ENCODE results near the gene LGALS3. TPM values are rescaled to one million over a fixed set of nuclear protein-coding genes. Genes with fewer than 3 reads are reported as not detected.
A peak's percentile ranks its signal among the peaks of the same experiment; 100 is the strongest.

Gene LGALS3
- polyA plus RNA-seq, 4 donors, result 593 to 2,279 (median 1,750) TPM

- peak overlapping the region; percentile 94 to 100 (median 97) for H3K27ac ChIP-seq (ENCODE audit: low read depth in 1 of 3, low read length in 2 of 3)
- DNase-seq (peak in 1 of 2 donors; percentile 44), FAIRE-seq (no peak)
- no peak overlapping the region for H3K4me3 ChIP-seq (ENCODE audit: low read depth in 1 of 3, low read length in 3 of 3)
- H3K27me3 ChIP-seq (ENCODE audit: control insufficient read depth in 3 of 3, insufficient read depth in 3 of 3, low read length in 3 of 3), result no peaks in the 10 kb centered on the region
- H3K9me3 ChIP-seq (ENCODE audit: control insufficient read depth in 2 of 2, insufficient read depth in 1 of 2, low read depth in 1 of 2, low read length in 1 of 2), result peaks cover 0 to 9% of the 10 kb centered on the region in 2 donors
- 89 to 95% (median 93%) methylated on average over 6 of the region's 6 CpGs for WGBS, 3 donors
- H3K4me1 ChIP-seq (ENCODE audit: control insufficient read depth in 3 of 3, insufficient read depth in 2 of 3, low read depth in 1 of 3, low read length in 2 of 3), result peaks cover 7 to 62% (median 37%) of the 10 kb centered on the region in 3 donors
- no peaks in the 10 kb centered on the region for H3K36me3 ChIP-seq (ENCODE audit: control insufficient read depth in 3 of 3, insufficient read depth in 2 of 3, low read depth in 1 of 3, low read length in 3 of 3)
These were observed 24.8 kb upstream of the LGALS3 start for GRCh38 chr14:55103971-55104954.

DNA sequence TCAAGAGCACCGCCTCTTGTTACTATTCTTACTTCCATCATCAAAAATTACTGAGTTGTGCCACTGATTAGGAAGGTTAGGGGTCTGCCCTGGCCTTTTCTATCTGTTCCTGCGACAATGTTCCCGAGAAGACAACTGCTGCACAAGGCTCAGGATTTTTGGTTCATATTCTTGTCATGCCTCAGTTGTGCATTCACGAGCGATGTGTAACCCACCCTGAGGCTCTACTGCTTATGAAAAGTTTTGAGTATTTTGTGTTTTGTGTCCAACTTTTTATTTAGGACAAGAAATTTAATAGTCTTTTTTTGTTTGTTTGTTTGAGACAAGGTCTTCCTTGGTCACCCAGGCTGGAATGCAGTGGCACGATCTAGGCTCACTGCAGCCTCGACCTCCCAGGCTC lies 23.1 kb upstream of the LGALS3 start:
- WGBS, 3 donors, result 81 to 96% (median 90%) methylated on average over 7 of the region's 7 CpGs
- Histone ChIP-seq H3K27me3 (ENCODE audit: control insufficient read depth in 3 of 3, insufficient read depth in 3 of 3, low read length in 3 of 3) (no peaks in the 10 kb centered on the region), H3K27ac (ENCODE audit: low read depth in 1 of 3, low read length in 2 of 3) (peak overlapping the region in 1 of 3 donors; percentile 8), H3K9me3 (ENCODE audit: control insufficient read depth in 2 of 2, insufficient read depth in 1 of 2, low read depth in 1 of 2, low read length in 1 of 2) (peaks cover 0 to 11% of the 10 kb centered on the region in 2 donors), H3K4me1 (ENCODE audit: control insufficient read depth in 3 of 3, insufficient read depth in 2 of 3, low read depth in 1 of 3, low read length in 2 of 3) (peaks cover 7 to 56% (median 27%) of the 10 kb centered on the region in 3 donors), H3K4me3 (ENCODE audit: low read depth in 1 of 3, low read length in 3 of 3) (no peak overlapping the region), H3K36me3 (ENCODE audit: control insufficient read depth in 3 of 3, insufficient read depth in 2 of 3, low read depth in 1 of 3, low read length in 3 of 3) (no peaks in the 10 kb centered on the region)
- DNase-seq (no peak), FAIRE-seq (no peak)

GRCh38 chr14:55107766-55108554 lies 21.1 kb upstream of the LGALS3 start:
- Histone ChIP-seq H3K4me3 (ENCODE audit: low read depth in 1 of 3, low read length in 3 of 3) (no peak overlapping the region), H3K27me3 (ENCODE audit: control insufficient read depth in 3 of 3, insufficient read depth in 3 of 3, low read length in 3 of 3) (no peaks in the 10 kb centered on the region), H3K27ac (ENCODE audit: low read depth in 1 of 3, low read length in 2 of 3) (peak overlapping the region; percentile 94 to 99 (median 99)), H3K9me3 (ENCODE audit: control insufficient read depth in 2 of 2, insufficient read depth in 1 of 2, low read depth in 1 of 2, low read length in 1 of 2) (peaks cover 0 to 13% of the 10 kb centered on the region in 2 donors), H3K4me1 (ENCODE audit: control insufficient read depth in 3 of 3, insufficient read depth in 2 of 3, low read depth in 1 of 3, low read length in 2 of 3) (peaks cover 7 to 51% (median 21%) of the 10 kb centered on the region in 3 donors), H3K36me3 (ENCODE audit: control insufficient read depth in 3 of 3, insufficient read depth in 2 of 3, low read depth in 1 of 3, low read length in 3 of 3) (no peaks in the 10 kb centered on the region)
- 26 to 34% (median 29%) methylated on average over 19 of the region's 19 CpGs for WGBS, 3 donors
- DNase-seq, result peak; percentile 84 to 85
- no peak for FAIRE-seq

- peaks cover 0 to 51% (median 9%) of the 10 kb centered on the region in 3 donors for H3K4me1 ChIP-seq (ENCODE audit: control insufficient read depth in 3 of 3, insufficient read depth in 2 of 3, low read depth in 1 of 3, low read length in 2 of 3)
These were observed 19.2 kb upstream of the LGALS3 start for GRCh38 chr14:55109836-55110235.

GRCh38 chr14:55111122-55111708 lies 17.8 kb upstream of the LGALS3 start:
- H3K9me3 ChIP-seq (ENCODE audit: control insufficient read depth in 2 of 2, insufficient read depth in 1 of 2, low read depth in 1 of 2, low read length in 1 of 2), result peaks cover 0 to 3% of the 10 kb centered on the region in 2 donors
- peaks cover 4 to 59% (median 5%) of the 10 kb centered on the region in 3 donors for H3K4me1 ChIP-seq (ENCODE audit: control insufficient read depth in 3 of 3, insufficient read depth in 2 of 3, low read depth in 1 of 3, low read length in 2 of 3)
- no peak for FAIRE-seq
- no peaks in the 10 kb centered on the region for H3K36me3 ChIP-seq (ENCODE audit: control insufficient read depth in 3 of 3, insufficient read depth in 2 of 3, low read depth in 1 of 3, low read length in 3 of 3)
- peak overlapping the region in 1 of 3 donors; percentile 22 for H3K27ac ChIP-seq (ENCODE audit: low read depth in 1 of 3, low read length in 2 of 3)
- 82 to 89% (median 86%) methylated on average over 10 of the region's 10 CpGs for WGBS, 3 donors
- H3K27me3 ChIP-seq (ENCODE audit: control insufficient read depth in 3 of 3, insufficient read depth in 3 of 3, low read length in 3 of 3), result no peaks in the 10 kb centered on the region
- no peak for DNase-seq
- H3K4me3 ChIP-seq (ENCODE audit: low read depth in 1 of 3, low read length in 3 of 3), result no peak overlapping the region

More at GRCh38 chr14:55109836-55110235, 19.2 kb upstream of the LGALS3 start:
- Histone ChIP-seq H3K27me3 (ENCODE audit: control insufficient read depth in 3 of 3, insufficient read depth in 3 of 3, low read length in 3 of 3) (no peaks in the 10 kb centered on the region), H3K4me3 (ENCODE audit: low read depth in 1 of 3, low read length in 3 of 3) (no peak overlapping the region), H3K9me3 (ENCODE audit: control insufficient read depth in 2 of 2, insufficient read depth in 1 of 2, low read depth in 1 of 2, low read length in 1 of 2) (peaks cover 0 to 3% of the 10 kb centered on the region in 2 donors), H3K27ac (ENCODE audit: low read depth in 1 of 3, low read length in 2 of 3) (no peak overlapping the region), H3K36me3 (ENCODE audit: control insufficient read depth in 3 of 3, insufficient read depth in 2 of 3, low read depth in 1 of 3, low read length in 3 of 3) (no peaks in the 10 kb centered on the region)
- no peak for FAIRE-seq
- WGBS, 3 donors, result 87 to 100% (median 96%) methylated on average over 1 of the region's 1 CpG
- DNase-seq, result no peak

DNA sequence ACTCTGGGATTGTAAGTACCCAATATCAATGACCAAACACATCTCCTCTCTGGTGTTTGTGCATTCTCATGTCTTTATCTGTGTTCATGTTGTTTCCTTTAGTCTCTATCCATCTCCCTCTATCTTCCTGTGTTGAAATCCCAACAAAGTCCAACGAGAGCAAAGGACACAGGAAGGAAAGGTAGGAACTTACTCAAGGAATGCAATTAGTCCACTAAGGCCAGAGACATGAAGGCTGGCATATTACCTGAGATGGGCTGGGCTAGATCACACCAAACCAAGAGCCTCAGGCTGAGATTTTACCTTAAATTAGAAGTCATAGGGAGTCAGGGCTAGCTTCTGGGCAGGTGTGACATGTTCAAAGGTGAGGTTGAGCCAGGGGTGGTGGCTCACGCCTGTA lies 14.3 kb upstream of the LGALS3 start:
- peaks cover 0 to 3% of the 10 kb centered on the region in 2 donors for H3K9me3 ChIP-seq (ENCODE audit: control insufficient read depth in 2 of 2, insufficient read depth in 1 of 2, low read depth in 1 of 2, low read length in 1 of 2)
- WGBS, 3 donors, result 14 to 58% (median 38%) methylated on average over 2 of the region's 2 CpGs

DNA sequence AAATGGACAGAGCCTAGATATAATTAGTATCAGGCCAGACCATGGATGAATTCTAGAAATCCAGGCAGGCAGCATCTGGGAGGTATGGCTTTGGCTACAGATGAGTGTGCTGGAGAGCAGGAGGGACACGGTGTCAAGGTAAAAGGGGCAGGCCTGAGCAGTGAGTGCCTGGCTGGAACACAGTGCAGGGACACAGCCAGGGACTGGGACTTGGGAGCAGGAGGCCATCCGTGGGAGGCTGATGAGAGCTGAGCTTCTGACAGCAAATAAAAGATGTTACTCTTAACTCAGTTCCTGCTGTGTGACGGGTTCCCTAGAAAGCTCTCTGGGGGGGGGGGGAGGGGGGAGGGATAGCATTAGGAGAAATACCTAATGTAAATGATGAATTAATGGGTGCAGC lies 13.6 kb upstream of the LGALS3 start:
- peak overlapping the region; percentile 73 to 80 (median 77) for H3K27ac ChIP-seq (ENCODE audit: low read depth in 1 of 3, low read length in 2 of 3)
- no peak for FAIRE-seq
- peak in 1 of 2 donors; percentile 48 for DNase-seq
- H3K9me3 ChIP-seq (ENCODE audit: control insufficient read depth in 2 of 2, insufficient read depth in 1 of 2, low read depth in 1 of 2, low read length in 1 of 2), result peaks cover 0 to 3% of the 10 kb centered on the region in 2 donors
- H3K27me3 ChIP-seq (ENCODE audit: control insufficient read depth in 3 of 3, insufficient read depth in 3 of 3, low read length in 3 of 3), result no peaks in the 10 kb centered on the region
- no peak overlapping the region for H3K4me3 ChIP-seq (ENCODE audit: low read depth in 1 of 3, low read length in 3 of 3)
- WGBS, 3 donors, result 38 to 65% (median 46%) methylated on average over 3 of the region's 3 CpGs
- H3K4me1 ChIP-seq (ENCODE audit: control insufficient read depth in 3 of 3, insufficient read depth in 2 of 3, low read depth in 1 of 3, low read length in 2 of 3), result peaks cover 7 to 82% (median 11%) of the 10 kb centered on the region in 3 donors
- H3K36me3 ChIP-seq (ENCODE audit: control insufficient read depth in 3 of 3, insufficient read depth in 2 of 3, low read depth in 1 of 3, low read length in 3 of 3), result no peaks in the 10 kb centered on the region

More for the DNA sequence above, 14.3 kb upstream of the LGALS3 start:
- H3K27ac ChIP-seq (ENCODE audit: low read depth in 1 of 3, low read length in 2 of 3), result peak overlapping the region; percentile 55 to 80 (median 77)
- H3K4me1 ChIP-seq (ENCODE audit: control insufficient read depth in 3 of 3, insufficient read depth in 2 of 3, low read depth in 1 of 3, low read length in 2 of 3), result peaks cover 4 to 75% (median 7%) of the 10 kb centered on the region in 3 donors
- H3K36me3 ChIP-seq (ENCODE audit: control insufficient read depth in 3 of 3, insufficient read depth in 2 of 3, low read depth in 1 of 3, low read length in 3 of 3), result no peaks in the 10 kb centered on the region
- no peak overlapping the region for H3K4me3 ChIP-seq (ENCODE audit: low read depth in 1 of 3, low read length in 3 of 3)
- peak; percentile 91 to 97 for DNase-seq
- H3K27me3 ChIP-seq (ENCODE audit: control insufficient read depth in 3 of 3, insufficient read depth in 3 of 3, low read length in 3 of 3), result no peaks in the 10 kb centered on the region
- FAIRE-seq, result no peak

DNA sequence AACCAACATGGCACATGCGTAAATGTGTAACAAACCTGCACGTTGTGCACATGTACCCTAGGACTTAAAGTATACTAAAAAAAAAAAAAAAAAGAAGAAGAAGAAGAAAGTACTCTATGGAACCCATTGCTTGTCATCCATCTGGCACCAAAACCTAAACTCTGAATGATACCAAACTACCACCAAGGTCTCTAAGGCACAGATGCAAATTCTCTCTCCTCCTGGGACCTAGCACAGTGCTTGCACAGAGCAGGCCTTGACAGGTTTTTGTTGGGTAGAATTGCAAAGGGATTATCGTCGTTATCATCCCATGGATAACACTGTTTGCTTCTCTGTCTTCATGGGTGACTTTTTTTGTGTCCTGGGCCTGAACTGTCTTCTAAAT lies 13.2 kb upstream of the LGALS3 start:
- 37 to 76% (median 66%) methylated on average over 4 of the region's 4 CpGs for WGBS, 3 donors
- peaks cover 9 to 84% (median 13%) of the 10 kb centered on the region in 3 donors for H3K4me1 ChIP-seq (ENCODE audit: control insufficient read depth in 3 of 3, insufficient read depth in 2 of 3, low read depth in 1 of 3, low read length in 2 of 3)
- H3K27me3 ChIP-seq (ENCODE audit: control insufficient read depth in 3 of 3, insufficient read depth in 3 of 3, low read length in 3 of 3), result no peaks in the 10 kb centered on the region
- peak overlapping the region; percentile 77 to 90 (median 80) for H3K27ac ChIP-seq (ENCODE audit: low read depth in 1 of 3, low read length in 2 of 3)
- no peak overlapping the region for H3K4me3 ChIP-seq (ENCODE audit: low read depth in 1 of 3, low read length in 3 of 3)
- H3K9me3 ChIP-seq (ENCODE audit: control insufficient read depth in 2 of 2, insufficient read depth in 1 of 2, low read depth in 1 of 2, low read length in 1 of 2), result peaks cover 0 to 2% of the 10 kb centered on the region in 2 donors
- no peaks in the 10 kb centered on the region for H3K36me3 ChIP-seq (ENCODE audit: control insufficient read depth in 3 of 3, insufficient read depth in 2 of 3, low read depth in 1 of 3, low read length in 3 of 3)
- DNase-seq, result no peak
- FAIRE-seq, result no peak

Measured in small intestine (tissue), 7 donors.